HG02642 (cell line): ENCODE results near the gene HHAT.
A peak's percentile ranks its signal among the peaks of the same experiment; 100 is the strongest.
"Not testable (repeated sequence)": the region's sequence is repeated elsewhere in the genome, so short reads cannot be mapped to it uniquely, and the experiment has no call there.

Source experiments
- ATAC-seq: cut with Tn5 transposase; IDR thresholded peaks from one replicate; pipeline ENCODE4 v1.9.1; 2021; ENCODE audit warnings: mild to moderate bottlenecking; ENCODE audit not compliant: unreplicated experiment, poor library complexity

Gene HHAT

DNA sequence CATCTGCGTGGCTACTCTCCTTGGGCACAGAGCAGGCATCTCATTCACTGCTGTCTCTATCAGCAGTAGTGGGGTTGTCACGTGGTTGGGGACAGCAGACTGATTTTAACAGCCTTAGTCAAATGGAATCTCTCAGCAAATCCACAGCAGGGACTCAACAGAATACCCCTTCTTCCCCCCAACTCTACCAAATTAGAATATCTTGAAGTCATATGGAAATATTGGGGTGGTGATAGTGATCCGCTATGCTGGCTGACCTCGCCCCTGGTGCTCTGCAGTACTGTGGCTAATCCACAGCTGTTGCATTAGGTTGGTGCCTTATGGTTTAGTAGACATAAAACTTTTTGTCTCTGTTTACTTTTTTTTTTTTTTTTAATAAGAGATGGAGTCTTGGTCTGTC is 23.9 kb downstream of the HHAT start:
- ATAC-seq: no peak

DNA sequence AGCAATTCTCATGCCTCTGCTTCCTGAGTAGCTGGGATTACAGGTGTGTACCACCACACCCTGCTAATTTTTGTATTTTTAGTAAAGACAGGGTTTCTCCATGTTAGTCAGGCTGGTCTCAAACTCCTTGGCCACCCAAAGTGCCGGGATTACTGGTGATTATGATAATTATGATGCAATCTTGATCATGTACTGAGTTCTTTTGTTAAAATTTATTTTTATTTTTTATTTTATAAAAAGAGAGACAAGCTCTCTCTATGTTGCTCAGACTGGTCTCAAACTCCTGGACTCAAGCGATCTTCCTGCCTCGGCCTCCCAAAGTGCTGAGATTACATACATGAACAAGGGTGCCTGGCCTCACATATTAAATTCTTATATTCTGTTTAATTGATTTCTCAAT is 25.6 kb downstream of the HHAT start:
- not testable (repeated sequence) for ATAC-seq

DNA sequence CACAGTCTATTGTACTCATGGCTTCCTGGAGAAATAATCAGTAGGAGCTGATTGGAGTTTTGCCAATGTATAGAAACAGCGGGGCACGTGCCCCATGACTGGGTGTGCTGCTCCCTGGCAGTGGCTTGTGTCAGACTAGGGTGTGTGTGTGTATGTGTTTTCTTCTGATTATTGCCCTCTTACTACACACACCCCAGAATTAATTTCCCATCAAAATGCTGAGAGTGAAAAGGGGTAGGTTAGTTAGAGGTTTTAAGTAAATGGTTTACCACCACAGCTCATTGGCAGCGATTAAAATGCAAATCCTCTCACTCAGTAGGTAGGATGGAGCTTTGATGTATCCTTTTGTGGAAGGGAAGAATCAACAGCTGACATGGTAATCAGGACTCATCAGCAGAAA is 29.9 kb downstream of the HHAT start:
- ATAC-seq: no peak

DNA sequence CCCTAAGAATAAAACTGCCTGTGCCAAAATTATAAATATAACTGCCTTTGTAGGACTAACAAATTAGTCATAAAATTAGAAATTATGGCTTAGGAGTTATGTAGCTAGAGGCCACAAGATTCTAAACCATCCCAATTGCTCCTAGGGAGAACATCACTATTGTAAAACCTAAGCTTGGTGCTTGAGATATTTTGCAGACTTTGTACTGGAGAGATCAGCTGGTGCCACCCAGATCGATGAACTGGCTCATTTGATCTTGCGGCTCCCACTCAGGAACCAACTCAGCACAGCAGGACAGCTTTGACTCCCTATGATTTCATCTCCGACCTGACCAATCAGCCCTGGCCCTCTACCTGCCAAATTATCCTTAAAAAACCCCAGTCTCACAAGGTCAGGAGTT is 30.6 kb downstream of the HHAT start:
- ATAC-seq: no peak

DNA sequence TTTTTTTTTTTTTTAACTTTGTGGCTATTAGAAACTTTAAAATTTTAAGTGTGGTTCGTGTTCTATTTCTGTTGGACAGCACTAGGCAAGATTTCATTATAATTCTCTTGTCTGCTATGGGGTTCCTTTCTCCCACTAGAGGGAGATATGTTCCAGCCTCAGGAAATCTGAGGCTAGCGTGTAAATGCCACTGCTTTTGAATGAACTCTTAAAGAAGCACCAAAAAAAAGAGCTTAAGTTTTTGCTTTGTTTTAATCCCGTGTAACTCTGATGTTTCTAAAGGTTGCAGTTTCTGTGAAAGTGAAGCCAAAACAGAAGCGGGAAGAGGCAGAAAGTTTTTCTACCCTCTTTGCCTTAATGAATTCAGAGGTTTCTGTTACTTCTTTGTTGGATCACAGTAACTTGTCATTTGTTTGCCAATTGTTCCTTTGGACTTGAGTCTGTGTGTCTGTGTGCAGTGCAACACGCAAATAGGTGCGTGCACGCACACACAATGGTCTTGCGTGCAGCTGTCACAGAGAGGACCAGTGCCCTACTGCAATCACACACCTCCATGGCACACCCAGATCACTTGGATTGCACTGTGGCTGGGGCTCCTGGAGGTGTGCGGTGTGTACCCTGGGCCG is 32.3 kb downstream of the HHAT start:
- peak; percentile 58 for ATAC-seq

DNA sequence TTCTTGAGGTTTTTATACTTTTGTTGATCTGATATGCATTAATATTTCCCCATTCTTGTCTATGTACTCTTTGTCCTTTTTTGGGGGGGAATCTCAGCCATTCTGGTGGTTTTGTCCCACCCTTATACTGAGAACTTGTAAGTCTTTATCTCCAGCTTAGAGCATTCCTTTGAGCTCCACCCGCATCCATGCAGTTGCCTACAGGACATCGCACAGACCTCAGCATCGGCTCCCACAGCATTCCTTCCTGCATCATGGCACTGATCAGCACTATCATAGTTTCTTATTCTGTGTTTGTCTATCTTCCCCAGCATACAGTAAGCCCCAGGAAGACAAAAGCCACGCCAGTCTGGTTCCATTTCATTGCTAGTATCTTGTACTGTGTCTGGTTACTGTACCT is 33.0 kb downstream of the HHAT start:
- ATAC-seq: no peak

DNA sequence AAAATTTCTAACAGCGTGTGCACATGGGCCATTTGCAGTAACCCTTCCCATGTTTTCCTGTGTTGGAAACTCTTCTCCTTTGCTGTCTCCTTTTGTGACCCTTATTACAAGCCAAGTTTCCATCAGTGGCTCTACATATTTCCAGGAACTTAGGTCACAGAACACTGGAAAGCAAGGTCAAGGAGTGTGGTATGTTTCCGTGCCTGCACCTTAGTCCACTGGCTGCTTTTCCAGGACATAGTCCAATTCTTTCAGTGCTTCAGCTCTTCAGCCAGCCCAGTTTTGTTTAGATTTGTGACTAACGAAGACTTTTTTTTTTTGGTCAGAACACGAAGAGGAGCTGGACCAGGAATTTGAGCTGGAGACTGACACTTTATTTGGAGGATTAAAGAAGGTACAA is 33.8 kb downstream of the HHAT start:
- no peak for ATAC-seq

DNA sequence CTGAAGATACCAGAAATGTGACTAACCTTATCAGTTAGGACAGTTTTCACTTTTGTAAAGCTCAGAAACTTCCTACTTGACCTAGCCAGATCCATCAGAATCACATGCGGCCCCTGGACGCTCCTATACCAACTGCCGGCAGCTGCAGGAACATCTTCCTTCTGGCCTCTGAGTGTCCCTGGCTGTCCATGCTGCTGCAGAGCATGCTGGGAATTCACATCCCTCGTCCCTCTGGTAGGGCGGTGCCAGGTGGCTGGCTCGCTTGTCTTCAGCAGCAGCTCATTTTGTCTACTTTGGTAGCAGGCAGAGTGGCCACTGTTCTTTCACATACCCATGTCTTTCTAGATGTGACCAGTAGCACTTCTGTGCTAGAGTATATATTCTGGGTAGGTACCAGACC is 34.4 kb downstream of the HHAT start:
- no peak for ATAC-seq

DNA sequence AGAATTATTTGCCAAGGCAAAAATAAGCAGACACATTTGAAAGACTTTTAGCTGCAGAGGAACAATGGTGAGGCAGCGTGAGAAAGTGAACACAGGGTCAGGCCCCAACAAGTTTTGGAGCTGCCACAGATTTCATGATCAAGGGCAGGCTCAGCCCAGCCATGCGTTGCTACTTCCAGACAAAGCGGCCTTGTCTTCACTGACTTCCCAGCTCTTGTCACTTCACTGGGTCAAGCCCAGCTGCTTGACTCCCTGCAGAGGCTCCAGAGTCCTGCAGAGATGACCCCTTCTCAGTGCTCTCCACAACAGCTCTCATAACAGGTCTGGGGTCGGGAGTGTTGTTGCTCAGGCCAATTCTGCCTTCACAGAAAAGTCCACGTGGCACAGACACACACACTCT is 35.8 kb downstream of the HHAT start:
- no peak for ATAC-seq

DNA sequence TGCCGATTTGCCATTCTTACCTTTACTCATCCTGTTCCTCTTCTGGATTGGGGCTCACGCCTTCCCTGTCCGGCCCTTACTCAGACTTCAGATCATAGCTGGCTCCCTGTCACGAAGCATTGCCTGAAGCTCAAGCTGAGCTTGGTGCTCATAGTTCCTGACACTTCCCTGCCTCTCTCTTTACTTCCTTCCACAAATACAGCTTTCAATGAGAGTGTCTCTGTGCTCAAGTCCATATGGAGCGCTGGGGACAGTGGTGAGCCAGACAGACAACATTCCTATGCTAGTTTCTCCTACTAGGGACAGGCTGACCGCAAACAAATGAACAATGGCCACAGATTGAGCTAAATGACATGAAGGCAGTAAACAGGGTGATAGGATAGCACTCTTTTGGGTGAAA is 38.1 kb downstream of the HHAT start:
- ATAC-seq: no peak

DNA sequence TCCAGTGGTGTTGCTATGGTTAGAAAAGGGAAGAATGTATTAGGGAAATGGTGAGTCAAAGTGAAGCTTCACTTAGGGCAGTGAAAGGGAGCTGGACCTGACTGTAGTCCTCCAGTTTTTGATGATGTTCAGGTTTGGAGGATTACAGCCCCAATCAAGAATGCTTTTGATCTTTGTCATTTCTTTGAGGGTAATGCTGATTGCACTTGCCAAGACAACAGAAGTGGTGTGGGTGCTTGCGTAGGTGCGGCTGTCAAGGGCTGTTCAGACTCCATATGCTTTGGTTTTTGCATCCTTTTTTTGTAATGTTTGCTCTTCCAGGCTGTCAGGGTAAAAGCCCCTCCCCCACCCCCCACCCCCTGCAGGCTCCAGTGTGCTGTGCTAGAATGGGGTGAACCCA is 38.9 kb downstream of the HHAT start:
- ATAC-seq: no peak

DNA sequence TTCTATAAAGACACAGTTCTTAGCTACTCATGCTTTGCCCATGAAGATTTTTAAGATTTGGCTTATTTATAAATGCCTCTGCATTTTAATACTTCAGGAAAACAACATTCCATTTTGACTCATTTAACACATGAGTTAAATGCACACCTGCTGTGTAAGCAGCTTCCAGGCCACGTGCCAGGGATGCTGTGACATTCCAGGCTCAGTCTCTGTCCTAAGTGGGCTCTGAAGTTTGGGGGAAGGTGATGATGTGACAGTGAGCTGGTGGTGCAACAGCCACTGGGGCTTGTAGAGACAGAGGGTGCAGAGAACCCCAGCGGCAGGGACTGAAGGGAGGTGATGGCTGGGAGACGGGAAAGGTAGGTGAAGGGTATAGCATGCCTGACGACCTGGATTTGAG is 40.7 kb downstream of the HHAT start:
- ATAC-seq: no peak

DNA sequence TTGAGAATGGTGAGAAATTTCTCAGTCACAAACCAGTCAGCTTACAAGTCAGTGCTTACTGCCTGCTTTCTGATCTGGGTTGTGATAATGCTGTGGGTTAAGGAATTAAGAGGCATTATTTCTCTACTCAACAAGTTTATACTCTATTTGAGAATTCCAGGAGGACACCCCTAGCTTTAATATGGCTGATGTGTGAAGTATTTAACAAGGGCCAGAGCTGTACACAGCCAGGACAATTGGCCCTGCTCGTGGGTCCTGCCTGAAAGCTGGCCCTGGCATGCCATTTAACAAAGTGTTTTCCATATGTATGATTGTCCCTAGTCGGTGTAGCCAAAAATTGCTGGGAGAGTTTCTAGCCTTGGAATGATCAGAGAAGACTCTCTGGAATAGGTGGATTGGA is 43.2 kb downstream of the HHAT start:
- no peak for ATAC-seq

DNA sequence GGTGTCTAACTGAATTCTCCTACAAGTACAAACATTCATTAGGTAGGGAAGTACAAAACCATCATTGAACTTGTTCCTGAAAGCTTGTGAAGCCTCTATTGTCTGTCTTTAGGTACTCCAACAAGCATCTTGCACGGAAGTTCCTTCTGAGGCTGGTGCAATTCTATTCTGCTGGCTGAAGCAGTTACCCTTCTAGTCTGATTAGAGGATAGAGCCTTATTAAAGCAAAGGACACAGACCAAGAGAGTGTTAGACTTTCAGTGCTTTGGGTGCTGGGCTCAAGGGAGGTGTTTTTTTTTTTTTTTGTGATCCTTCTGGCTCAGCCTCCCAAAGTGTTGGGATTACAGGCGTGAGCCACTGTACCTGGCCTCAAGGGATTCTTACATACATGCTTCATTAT is 43.8 kb downstream of the HHAT start:
- no peak for ATAC-seq

DNA sequence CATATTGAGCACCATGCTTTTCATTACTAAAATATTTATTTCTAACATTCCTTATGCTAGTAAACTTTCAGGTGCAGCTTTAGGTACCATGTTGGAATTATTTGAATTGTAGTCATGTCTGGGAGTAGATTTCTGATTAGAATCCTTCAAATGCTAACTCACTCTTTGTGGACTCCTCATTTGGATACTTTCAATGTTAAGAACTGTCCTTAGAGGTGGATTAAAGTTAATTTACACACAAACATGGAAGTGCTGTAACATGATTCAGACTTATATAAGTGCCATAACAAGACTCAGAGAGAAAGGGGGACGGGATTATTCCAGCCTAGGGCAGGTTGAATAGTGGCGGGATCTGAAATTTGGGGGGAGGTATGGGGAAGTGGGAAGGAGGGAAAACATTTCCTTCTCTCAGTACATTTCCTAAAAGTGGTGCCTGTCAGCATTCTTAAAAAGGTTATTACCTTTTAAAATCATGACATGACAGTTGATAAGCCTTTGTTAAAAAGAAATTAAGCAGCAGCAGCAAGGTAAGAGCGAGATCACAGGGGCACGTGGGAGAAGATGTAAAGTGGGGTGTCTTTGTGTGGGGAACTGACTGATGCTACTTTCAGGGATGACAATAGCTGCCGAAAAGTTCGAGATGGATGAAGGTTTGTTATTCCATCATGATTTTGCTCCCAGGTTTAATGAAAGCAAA is 44.4 kb downstream of the HHAT start:
- ATAC-seq: peak; percentile 7

DNA sequence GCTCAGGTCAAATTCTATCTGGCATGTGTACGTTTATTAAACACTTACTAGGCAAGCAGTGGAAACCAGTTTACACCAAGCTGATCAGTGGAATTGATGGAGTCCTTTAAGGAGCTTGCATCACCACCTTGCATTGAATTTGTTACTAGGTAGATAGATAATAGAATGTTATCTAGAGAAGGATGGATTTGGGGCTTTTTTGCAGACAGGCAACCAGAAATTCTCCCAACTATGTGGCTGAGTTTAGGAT is 44.9 kb downstream of the HHAT start:
- peak; percentile 44 for ATAC-seq

DNA sequence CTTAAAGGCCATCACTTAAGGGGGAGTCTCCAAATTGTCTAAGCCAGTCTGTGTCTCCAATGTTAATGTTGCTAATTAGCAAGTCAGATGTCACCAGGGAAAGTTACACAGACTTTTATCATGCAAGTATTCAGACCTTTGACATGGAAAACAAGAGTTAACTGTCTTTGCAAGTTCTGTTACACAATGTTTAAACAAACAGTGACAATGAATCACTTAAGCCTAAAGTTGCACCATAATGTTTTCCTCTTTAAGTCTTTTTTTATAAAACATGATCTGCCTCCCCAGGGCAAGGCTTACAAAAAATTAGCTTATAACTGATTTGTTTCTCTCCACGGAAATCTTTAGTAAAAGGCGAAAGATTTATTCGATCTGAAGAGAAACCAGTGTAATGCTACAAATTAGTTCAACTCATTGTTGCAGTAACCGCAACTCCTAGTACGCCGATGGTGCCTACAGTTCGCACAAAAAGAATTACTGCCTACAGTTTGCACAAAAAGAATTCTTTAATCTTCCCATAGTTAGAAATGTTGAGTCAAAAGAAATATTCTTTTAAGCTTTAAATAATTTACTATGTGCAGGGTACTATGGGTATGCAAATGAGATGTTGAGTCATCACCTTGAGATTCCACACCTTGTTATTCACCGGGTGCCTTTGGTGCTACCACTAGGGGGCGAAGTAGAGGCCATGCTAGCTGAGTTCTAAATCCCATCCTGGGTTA is 45.3 kb downstream of the HHAT start:
- ATAC-seq: peak; percentile 69

DNA sequence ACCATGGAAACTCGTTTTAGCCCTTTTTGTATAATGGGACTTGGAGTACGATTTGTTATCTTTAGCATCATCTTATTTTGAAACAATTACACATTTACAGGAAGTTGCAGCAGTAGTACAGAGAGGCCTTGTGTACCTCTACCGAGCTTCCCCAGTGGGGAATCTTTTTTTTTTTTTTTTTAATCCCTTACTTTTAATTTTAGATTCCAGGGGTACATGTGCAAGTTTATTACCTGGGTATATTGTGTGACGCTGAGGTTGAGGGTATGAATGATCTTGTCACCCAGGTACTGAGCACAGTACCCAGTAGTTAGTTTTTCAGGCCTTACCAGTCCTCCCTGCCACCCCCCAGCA is 45.9 kb downstream of the HHAT start:
- no peak for ATAC-seq

DNA sequence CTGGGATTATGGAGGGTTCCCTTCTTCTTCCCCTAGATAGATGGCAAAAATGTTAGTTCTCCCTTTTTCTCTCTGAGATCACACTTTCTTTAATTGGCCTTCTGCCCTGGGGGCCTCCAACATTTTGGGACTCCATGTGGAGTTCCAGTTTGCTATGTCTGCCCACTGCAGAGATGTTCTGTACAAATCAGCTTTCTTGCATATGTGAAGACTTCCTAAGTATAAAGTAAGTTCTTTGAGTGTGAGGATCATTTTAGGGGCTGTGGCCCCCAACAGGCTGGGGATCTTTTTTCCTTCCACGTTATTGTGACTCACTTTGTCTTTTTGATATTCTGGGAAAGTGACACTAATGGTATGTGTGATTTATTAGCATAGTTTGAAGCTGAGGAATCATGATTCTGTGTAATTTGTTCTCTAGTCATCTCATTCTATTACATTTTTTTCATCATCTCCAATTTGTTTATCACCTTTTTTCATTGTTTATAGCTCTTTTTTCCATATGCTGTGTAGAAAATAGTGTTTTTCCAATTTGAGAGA is 48.2 kb downstream of the HHAT start:
- ATAC-seq: no peak

DNA sequence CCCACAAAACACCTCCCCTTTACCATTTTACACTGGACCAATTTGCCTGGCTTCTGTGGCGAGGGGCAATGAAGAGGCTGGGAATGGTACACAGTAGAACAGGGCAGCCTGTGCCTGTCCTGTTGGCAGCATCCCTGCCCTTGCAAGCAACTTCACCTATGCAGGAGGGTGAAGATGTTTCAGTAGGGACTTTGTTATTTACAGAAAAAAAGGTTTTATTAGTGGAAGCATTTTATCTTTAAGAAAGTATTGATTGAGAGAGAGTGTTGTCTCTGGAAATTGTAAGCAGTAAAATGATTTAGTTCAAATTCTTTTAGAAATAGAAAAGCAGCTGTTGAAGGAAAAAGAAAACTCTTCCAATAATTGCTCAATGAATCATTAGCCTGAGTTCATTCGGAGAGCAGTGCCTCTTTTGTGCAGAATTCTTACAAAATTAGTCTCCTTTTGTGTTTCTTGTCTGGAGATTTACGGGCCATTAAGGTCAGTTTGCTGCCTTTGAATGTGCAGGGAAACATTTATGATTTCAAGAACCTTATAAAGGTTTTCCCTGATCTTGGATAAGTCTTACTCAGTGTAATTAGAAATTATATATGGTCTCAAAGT is 49.1 kb downstream of the HHAT start:
- ATAC-seq: no peak

DNA sequence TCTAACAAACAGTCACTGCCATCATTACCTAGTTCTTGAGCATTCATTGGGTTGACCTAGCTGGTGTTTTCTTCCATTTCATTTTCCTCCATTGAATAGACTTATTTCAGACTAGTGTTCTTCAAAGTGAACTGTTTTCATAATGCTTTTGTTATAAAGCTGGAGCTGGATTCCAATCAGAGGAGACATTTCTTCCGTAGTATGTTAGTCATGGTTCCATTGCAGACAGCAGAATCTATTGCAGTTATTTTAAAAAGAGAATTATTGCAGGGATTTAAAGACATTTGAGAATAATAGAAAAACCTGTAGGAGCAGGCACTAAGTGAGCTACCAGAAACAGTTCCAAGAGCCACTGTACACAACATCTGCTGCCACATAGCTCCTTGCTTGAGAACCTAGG is 50.0 kb downstream of the HHAT start:
- no peak for ATAC-seq

DNA sequence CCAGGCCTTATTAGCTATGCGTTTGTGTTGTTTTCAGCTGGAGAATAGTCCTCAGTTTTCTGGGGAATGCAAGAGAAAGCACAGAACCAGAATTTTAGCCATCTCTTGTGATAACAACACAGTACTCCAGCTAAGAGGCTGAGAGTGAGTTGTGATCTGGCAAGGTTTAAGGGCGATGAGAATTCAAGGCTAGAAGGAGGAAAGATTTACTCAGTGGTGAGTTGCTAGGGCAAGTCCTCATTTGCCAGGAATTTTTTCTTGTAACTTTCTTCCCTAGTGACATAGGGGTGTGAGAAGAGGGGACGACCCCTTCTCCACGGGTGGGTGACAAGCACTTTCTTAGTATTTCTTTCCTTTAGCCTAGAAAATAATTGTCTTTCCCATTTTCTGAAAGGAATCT is 53.2 kb downstream of the HHAT start:
- no peak for ATAC-seq
